Neural progenitor cell (in vitro differentiated cells): ENCODE results near the gene ADRA2B. TPM values are rescaled to one million over a fixed set of nuclear protein-coding genes. Genes with fewer than 3 reads are reported as not detected.

ENCODE experiments used
- DNase-seq: peaks from one replicate; pipeline ENCODE4 v3.0.0-alpha.2; 2016; ENCODE audit warnings: low spot score
- H2AFZ ChIP-seq: fragments of 200-600 bp; sonication (generic); replicated peaks from 2 replicates; pipeline ENCODE4 v1.6.1; 2016; ENCODE audit warnings: antibody characterized with exemption
- H3F3A ChIP-seq: fragments of 200-600 bp; sonication (generic); 2 replicates; pipeline ENCODE4 v1.6.1; 2016; ENCODE audit warnings: antibody characterized with exemption, low read depth
- H3K27ac ChIP-seq: fragments of 200-600 bp; sonication (generic); 2 replicates; pipeline ENCODE4 v1.5.1; 2016; ENCODE audit warnings: mild to moderate bottlenecking
- H3K27me3 ChIP-seq: fragments of 200-600 bp; sonication (generic); 2 replicates; pipeline ENCODE4 v1.6.1; 2016; ENCODE audit warnings: mild to moderate bottlenecking, moderate library complexity
- H3K36me3 ChIP-seq: fragments of 200-600 bp; sonication (generic); 2 replicates; pipeline ENCODE4 v1.5.1; 2016
- H3K4me1 ChIP-seq: fragments of 200-600 bp; sonication (generic); 2 replicates; pipeline ENCODE4 v1.6.1; 2016; ENCODE audit warnings: mixed run types
- H3K4me2 ChIP-seq: fragments of 200-600 bp; sonication (generic); 2 replicates; pipeline ENCODE4 v1.6.1; 2016
- H3K4me3 ChIP-seq: fragments of 200-600 bp; sonication (generic); 2 replicates; pipeline ENCODE4 v1.5.1; 2016
- H3K79me2 ChIP-seq: fragments of 200-600 bp; sonication (generic); 2 replicates; pipeline ENCODE4 v1.6.1; 2016; ENCODE audit warnings: low read depth
- H3K9ac ChIP-seq: fragments of 200-600 bp; sonication (generic); 2 replicates; pipeline ENCODE4 v1.6.1; 2016
- H3K9me3 ChIP-seq: fragments of 200-600 bp; sonication (generic); 2 replicates; pipeline ENCODE4 v1.5.1; 2016; ENCODE audit warnings: low read depth
- H4K20me1 ChIP-seq: fragments of 200-600 bp; sonication (generic); 2 replicates; pipeline ENCODE4 v1.6.1; 2016; ENCODE audit warnings: low read depth
- H3K27ac Mint-ChIP-seq: 3 replicates; pipeline ENCODE4 v1.8.0; 2021; ENCODE audit warnings: mixed read lengths
- H3K27me3 Mint-ChIP-seq: 2 replicates; pipeline ENCODE4 v1.8.0; 2022; ENCODE audit warnings: low read depth, mild to moderate bottlenecking, inconsistent platforms, moderate library complexity, mixed read lengths; ENCODE audit not compliant: insufficient read depth
- H3K36me3 Mint-ChIP-seq: 3 replicates; pipeline ENCODE4 v1.8.0; 2021; ENCODE audit warnings: mixed read lengths
- H3K4me1 Mint-ChIP-seq: 3 replicates; pipeline ENCODE4 v1.8.0; 2021; ENCODE audit warnings: mixed read lengths
- H3K4me3 Mint-ChIP-seq: 3 replicates; pipeline ENCODE4 v1.8.0; 2021; ENCODE audit warnings: mild to moderate bottlenecking, moderate library complexity, mixed read lengths
- H3K9me3 Mint-ChIP-seq: 3 replicates; pipeline ENCODE4 v1.8.0; 2020; ENCODE audit warnings: mixed read lengths
- EZH2 ChIP-seq: fragments of 200-600 bp; sonication (generic); IDR thresholded peaks from 2 replicates; pipeline ENCODE4 v1.6.1; 2017; ENCODE audit warnings: antibody characterized with exemption, mild to moderate bottlenecking, moderate library complexity
- EZH2phosphoT487 ChIP-seq: fragments of 200-600 bp; sonication (generic); IDR thresholded peaks from 2 replicates; pipeline ENCODE4 v1.6.1; 2017; ENCODE audit warnings: antibody characterized with exemption
- total RNA-seq: library from RNA; depleted of rRNA; stranded (reverse); fragments of >200 nt; gene quantifications from 2 replicates; pipeline ENCODE4 v1.2.3, GENCODE V29; 2015; ENCODE audit warnings: low replicate concordance
- TF ChIP-seq, protein P1 (sequence below): fragments of 200-600 bp; sonication (generic); IDR thresholded peaks from 2 replicates; pipeline ENCODE4 v1.5.1; 2017; ENCODE audit warnings: antibody characterized with exemption, mild to moderate bottlenecking

Gene ADRA2B
- total RNA-seq, 1 donor from 2014 or later: 3.0 TPM

DNA sequence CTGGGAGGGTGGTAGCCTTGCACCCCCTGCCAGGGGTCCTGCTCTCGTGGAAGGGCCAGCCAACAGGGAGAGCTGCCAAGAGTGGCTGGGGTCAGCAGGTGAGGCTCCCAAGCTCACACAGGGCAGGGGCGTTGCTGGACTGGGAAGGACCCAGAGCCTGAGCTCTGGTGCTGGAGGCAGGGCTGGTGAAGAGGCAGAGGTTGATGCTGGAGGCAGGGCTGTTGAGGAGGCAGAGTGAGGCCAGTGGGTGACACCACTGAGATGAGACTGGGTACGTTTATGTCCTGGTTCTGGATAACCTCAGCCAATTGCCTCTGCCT is 7.0 kb downstream of the ADRA2B start:
- H3K27me3 Mint-ChIP-seq: peaks cover 11% of the 10 kb centered on the region
- H3K9ac ChIP-seq: no peak overlapping the region
- peaks cover 23% of the 10 kb centered on the region for H3K4me1 ChIP-seq
- no peaks in the 10 kb centered on the region for H3K36me3 Mint-ChIP-seq
- H4K20me1 ChIP-seq: no peaks in the 10 kb centered on the region
- no peaks in the 10 kb centered on the region for H3K27me3 ChIP-seq
- H3K9me3 ChIP-seq: no peaks in the 10 kb centered on the region
- DNase-seq: no peak
- no peaks in the 10 kb centered on the region for H3K36me3 ChIP-seq
- no peak overlapping the region for H3K4me3 Mint-ChIP-seq
- no peaks in the 10 kb centered on the region for H3K79me2 ChIP-seq
- no peak overlapping the region for H3K27ac Mint-ChIP-seq
- peak overlapping the region; percentile 88 for H2AFZ ChIP-seq
- TF ChIP-seq, protein P1, sequence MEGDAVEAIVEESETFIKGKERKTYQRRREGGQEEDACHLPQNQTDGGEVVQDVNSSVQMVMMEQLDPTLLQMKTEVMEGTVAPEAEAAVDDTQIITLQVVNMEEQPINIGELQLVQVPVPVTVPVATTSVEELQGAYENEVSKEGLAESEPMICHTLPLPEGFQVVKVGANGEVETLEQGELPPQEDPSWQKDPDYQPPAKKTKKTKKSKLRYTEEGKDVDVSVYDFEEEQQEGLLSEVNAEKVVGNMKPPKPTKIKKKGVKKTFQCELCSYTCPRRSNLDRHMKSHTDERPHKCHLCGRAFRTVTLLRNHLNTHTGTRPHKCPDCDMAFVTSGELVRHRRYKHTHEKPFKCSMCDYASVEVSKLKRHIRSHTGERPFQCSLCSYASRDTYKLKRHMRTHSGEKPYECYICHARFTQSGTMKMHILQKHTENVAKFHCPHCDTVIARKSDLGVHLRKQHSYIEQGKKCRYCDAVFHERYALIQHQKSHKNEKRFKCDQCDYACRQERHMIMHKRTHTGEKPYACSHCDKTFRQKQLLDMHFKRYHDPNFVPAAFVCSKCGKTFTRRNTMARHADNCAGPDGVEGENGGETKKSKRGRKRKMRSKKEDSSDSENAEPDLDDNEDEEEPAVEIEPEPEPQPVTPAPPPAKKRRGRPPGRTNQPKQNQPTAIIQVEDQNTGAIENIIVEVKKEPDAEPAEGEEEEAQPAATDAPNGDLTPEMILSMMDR: no peak
- TF ChIP-seq EZH2 (no peak), EZH2phosphoT487 (no peak)
- H3K4me3 ChIP-seq: no peak overlapping the region
- peaks cover 24% of the 10 kb centered on the region for H3K4me1 Mint-ChIP-seq
- H3K9me3 Mint-ChIP-seq: peaks cover 12% of the 10 kb centered on the region
- no peak overlapping the region for H3K27ac ChIP-seq
- H3F3A ChIP-seq: peaks cover 8% of the 10 kb centered on the region
- peak overlapping the region; percentile 66 for H3K4me2 ChIP-seq

DNA sequence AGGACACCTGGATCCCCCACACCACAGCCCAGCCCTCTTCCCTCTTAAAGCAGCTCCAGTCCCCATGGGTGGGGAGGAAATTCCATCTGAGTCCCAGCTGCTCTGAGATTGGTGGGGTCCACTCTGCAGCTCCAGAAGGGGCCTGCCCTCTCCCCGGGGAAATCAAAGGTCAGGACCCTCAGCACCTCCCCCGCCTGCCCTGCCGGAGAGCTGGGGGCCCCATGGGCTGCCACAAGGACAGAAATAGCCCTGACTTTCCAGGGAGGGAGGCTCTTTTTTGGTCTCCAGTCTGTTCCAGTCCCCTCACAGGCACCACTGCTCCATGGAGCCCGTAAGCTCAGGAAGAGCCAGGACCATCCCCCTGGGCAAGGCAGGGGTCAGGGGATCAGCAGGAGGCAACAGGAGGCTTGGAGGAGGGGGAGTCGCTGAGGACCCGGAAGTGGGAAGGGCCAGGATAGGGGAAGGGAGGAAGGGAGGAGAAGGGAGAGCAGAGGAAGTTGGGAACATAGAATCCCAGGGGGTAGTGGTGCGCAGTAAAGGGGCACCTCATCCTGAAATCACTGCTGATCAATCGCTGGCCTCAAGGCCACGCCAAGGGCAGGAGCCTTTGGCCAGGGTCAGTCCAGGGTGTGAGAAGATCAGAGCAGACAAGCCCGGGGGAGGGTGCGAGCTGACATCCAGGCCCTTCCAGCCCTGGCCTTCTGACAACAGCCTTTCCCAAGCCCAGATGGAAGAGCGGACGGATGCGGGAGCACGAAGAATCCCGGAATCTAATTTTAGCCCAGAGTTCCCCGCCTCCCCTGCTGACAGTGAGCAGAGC is 7.6 kb downstream of the ADRA2B start:
- no peaks in the 10 kb centered on the region for H4K20me1 ChIP-seq
- no peaks in the 10 kb centered on the region for H3K79me2 ChIP-seq
- Mint-ChIP-seq H3K27ac (peak overlapping the region; percentile 66), H3K36me3 (no peaks in the 10 kb centered on the region), H3K4me1 (peaks cover 24% of the 10 kb centered on the region), H3K4me3 (no peak overlapping the region), H3K9me3 (peaks cover 12% of the 10 kb centered on the region), H3K27me3 (peaks cover 9% of the 10 kb centered on the region)
- peaks cover 8% of the 10 kb centered on the region for H3F3A ChIP-seq
- H3K9me3 ChIP-seq: no peaks in the 10 kb centered on the region
- peak; percentile 53 for DNase-seq
- peak overlapping the region; percentile 11 for H3K4me3 ChIP-seq
- H2AFZ ChIP-seq: peak overlapping the region; percentile 88
- H3K36me3 ChIP-seq: no peaks in the 10 kb centered on the region
- H3K27ac ChIP-seq: no peak overlapping the region
- H3K4me2 ChIP-seq: peak overlapping the region; percentile 66
- no peak overlapping the region for H3K9ac ChIP-seq
- TF ChIP-seq, protein P1: no peak
- no peak for TF ChIP-seq EZH2phosphoT487
- no peak for TF ChIP-seq EZH2
- peaks cover 19% of the 10 kb centered on the region for H3K4me1 ChIP-seq
- H3K27me3 ChIP-seq: no peaks in the 10 kb centered on the region

DNA sequence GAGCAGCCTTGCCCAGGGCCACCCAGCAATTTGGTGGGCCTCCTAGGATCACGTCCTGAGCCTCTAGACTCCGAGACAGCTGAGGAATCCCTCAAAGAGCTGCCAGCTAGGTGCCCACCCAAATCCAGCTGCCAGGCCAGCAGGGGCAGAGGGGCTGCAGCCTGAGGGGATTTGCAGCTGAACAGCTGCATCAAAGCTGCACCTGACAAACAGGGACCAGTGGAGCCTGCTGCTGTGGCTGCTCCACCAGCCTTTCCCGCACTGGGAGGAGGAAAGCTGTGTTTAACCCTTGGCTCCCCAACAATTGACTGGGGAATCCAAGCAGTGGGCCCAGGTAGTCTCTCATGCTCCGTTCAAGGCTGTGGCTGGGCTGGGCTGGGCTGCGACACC is 8.2 kb downstream of the ADRA2B start:
- DNase-seq: peak; percentile 44
- TF ChIP-seq EZH2: no peak
- no peak for TF ChIP-seq EZH2phosphoT487
- TF ChIP-seq, protein P1: no peak
- Histone ChIP-seq H3K4me1 (peaks cover 23% of the 10 kb centered on the region), H3K4me2 (peak overlapping the region; percentile 66), H3K9me3 (no peaks in the 10 kb centered on the region), H4K20me1 (no peaks in the 10 kb centered on the region), H3K27me3 (no peaks in the 10 kb centered on the region), H3K79me2 (no peaks in the 10 kb centered on the region), H3K36me3 (no peaks in the 10 kb centered on the region), H3F3A (peaks cover 8% of the 10 kb centered on the region), H2AFZ (peak overlapping the region; percentile 88), H3K27ac (no peak overlapping the region), H3K9ac (no peak overlapping the region), H3K4me3 (peak overlapping the region; percentile 11)
- no peak overlapping the region for H3K27ac Mint-ChIP-seq
- peaks cover 7% of the 10 kb centered on the region for H3K27me3 Mint-ChIP-seq
- H3K36me3 Mint-ChIP-seq: no peaks in the 10 kb centered on the region
- H3K4me1 Mint-ChIP-seq: peaks cover 28% of the 10 kb centered on the region
- no peak overlapping the region for H3K4me3 Mint-ChIP-seq
- H3K9me3 Mint-ChIP-seq: peaks cover 12% of the 10 kb centered on the region
